A549 (cell line): ENCODE data around the gene SYTL2. TPM values are rescaled to one million over a fixed set of nuclear protein-coding genes. Genes with fewer than 3 reads are reported as not detected.

ENCODE experiments used
- ATAC-seq, 2 experiments: fragments of 200-7000 bp in 1 of 2; fragments of >200 bp in 1 of 2; cut with Nextera tagmentation in 1 of 2; cut with Tn5 transposase in 1 of 2; 3 replicates each; pipeline versions ENCODE4 v1.8.0 to v1.9.1; 2018 to 2020; ENCODE audit warnings: mild to moderate bottlenecking in 1 of 2, moderate library complexity in 1 of 2
- CTCF ChIA-PET: fragments of 300-600 bp; sonication (Branson Sonifier 250); formaldehyde crosslinking; extraction: SDS; loops from one replicate; lab custom pipeline; 2021; ENCODE audit warnings: antibody characterized with exemption, inconsistent platforms; lab: Yijun Ruan, JAX
- POLR2A ChIA-PET: fragments of 350-600 bp; formaldehyde crosslinking; extraction: SDS; loops from one replicate; lab custom pipeline; 2021; ENCODE audit warnings: antibody characterized with exemption, inconsistent platforms; lab: Yijun Ruan, JAX
- DNase-seq, 2 experiments: peaks; one replicate each; pipeline versions ENCODE4 v3.0.0 to v3.0.0-alpha.2; 2011 to 2016; ENCODE audit warnings: low read depth in 1 of 2, low spot score in 1 of 2
- FAIRE-seq: peaks from 2 replicates; lab custom pipeline; 2011; peaks lifted over from hg19 to GRCh38; lab: Jason Lieb, UNC
- H3K27ac ChIP-seq, 2 experiments: fragments of >200 bp; sonication (Bioruptor Twin); formaldehyde crosslinking; 3 replicates each; pipeline ENCODE4 v1.5.1; 2016 to 2017
- H3K4me1 ChIP-seq: fragments of >200 bp; sonication (Bioruptor Twin); formaldehyde crosslinking; 3 replicates; pipeline ENCODE4 v1.6.1; 2016
- H3K4me2 ChIP-seq: fragments of >200 bp; sonication (Bioruptor Twin); formaldehyde crosslinking; 3 replicates; pipeline ENCODE4 v1.6.1; 2016
- H3K4me3 ChIP-seq: fragments of >200 bp; sonication (Bioruptor Twin); formaldehyde crosslinking; 3 replicates; pipeline ENCODE4 v1.5.1; 2016
- H3K9me3 ChIP-seq: fragments of >200 bp; sonication (Bioruptor Twin); formaldehyde crosslinking; 3 replicates; pipeline ENCODE4 v1.6.1; 2016
- BHLHE40 ChIP-seq: IDR thresholded peaks from 2 replicates; pipeline ENCODE4 v1.6.1; 2012; ENCODE audit warnings: low read depth, low read length, inconsistent platforms
- CEBPB ChIP-seq, 2 experiments: fragments of >200 bp in 1 of 2; sonication (Bioruptor Twin) in 1 of 2; formaldehyde crosslinking in 1 of 2; IDR thresholded peaks; 2 replicates each; pipeline ENCODE4 v1.6.1; 2012 to 2016
- EHF ChIP-seq: fragments of 250-450 bp; sonication (Bioruptor Pico); IDR thresholded peaks from 2 replicates; pipeline ENCODE4 v1.5.0; 2020; ENCODE audit warnings: mild to moderate bottlenecking
- EP300 ChIP-seq, 2 experiments: fragments of >200 bp; sonication (Bioruptor Twin); formaldehyde crosslinking; IDR thresholded peaks; 2 replicates in 1 of 2; 3 replicates in 1 of 2; pipeline ENCODE4 v1.6.1; 2016 to 2017
- ESRRA ChIP-seq: fragments of 150-350 bp; IDR thresholded peaks from 2 replicates; pipeline ENCODE4 v1.6.1; 2014; ENCODE audit warnings: mild to moderate bottlenecking, low read length, borderline replicate concordance
- FOSL2 ChIP-seq, 2 experiments: fragments of 450-650 bp in 1 of 2; fragments of >200 bp in 1 of 2; sonication (Bioruptor Twin) in 1 of 2; formaldehyde crosslinking; IDR thresholded peaks; 2 replicates each; pipeline versions ENCODE4 v1.5.0 to v1.6.1; 2016 to 2020; ENCODE audit warnings: mild to moderate bottlenecking in 1 of 2, moderate library complexity in 1 of 2
- GATA3 ChIP-seq: IDR thresholded peaks from 2 replicates; pipeline ENCODE4 v1.6.1; 2012; ENCODE audit warnings: borderline replicate concordance
- HDAC2 ChIP-seq: fragments of 200-600 bp; sonication (generic); IDR thresholded peaks from 2 replicates; pipeline ENCODE4 v1.6.1; 2016
- JUN ChIP-seq, 2 experiments: fragments of >200 bp; sonication (Bioruptor Twin); formaldehyde crosslinking; IDR thresholded peaks; 2 replicates in 1 of 2; 3 replicates in 1 of 2; pipeline ENCODE4 v1.6.1; 2016 to 2017
- JUNB ChIP-seq: fragments of >200 bp; sonication (Bioruptor Twin); formaldehyde crosslinking; IDR thresholded peaks from 2 replicates; pipeline ENCODE4 v1.6.1; 2016
- KDM1A ChIP-seq: fragments of 200-600 bp; sonication (generic); IDR thresholded peaks from 2 replicates; pipeline ENCODE4 v1.6.1; 2016; ENCODE audit warnings: low read depth, mild to moderate bottlenecking
- MYC ChIP-seq: IDR thresholded peaks from 2 replicates; pipeline ENCODE4 v1.6.1; 2012; ENCODE audit warnings: mild to moderate bottlenecking, inconsistent platforms, low read length, improper control_type of control experiment, borderline replicate concordance
- NR3C1 ChIP-seq: fragments of >200 bp; sonication (Bioruptor Twin); formaldehyde crosslinking; IDR thresholded peaks from 3 replicates; pipeline ENCODE4 v1.6.1; 2017
- PBX3 ChIP-seq: IDR thresholded peaks from 2 replicates; pipeline ENCODE4 v1.6.1; 2012
- POLR2A ChIP-seq: IDR thresholded peaks from 2 replicates; pipeline ENCODE4 v1.6.1; 2012; ENCODE audit warnings: mild to moderate bottlenecking, low read length
- RAD21 ChIP-seq, 2 experiments: fragments of >200 bp in 1 of 2; sonication (Bioruptor Twin) in 1 of 2; formaldehyde crosslinking in 1 of 2; IDR thresholded peaks in 1 of 2; conservative IDR thresholded peaks in 1 of 2; 2 replicates in 1 of 2; 3 replicates in 1 of 2; pipeline ENCODE4 v1.6.1; 2012 to 2018; ENCODE audit warnings: inconsistent platforms in 1 of 2
- RCOR1 ChIP-seq: fragments of 150-350 bp; IDR thresholded peaks from 2 replicates; pipeline ENCODE4 v1.6.1; 2014; ENCODE audit warnings: antibody characterized with exemption, low read length, low read depth
- REST ChIP-seq: fragments of 200-600 bp; sonication (generic); IDR thresholded peaks from 2 replicates; pipeline ENCODE4 v1.6.1; 2016; ENCODE audit warnings: antibody characterized with exemption, mild to moderate bottlenecking, moderate library complexity
- SMC3 ChIP-seq: fragments of >200 bp; sonication (Bioruptor Twin); formaldehyde crosslinking; IDR thresholded peaks from 3 replicates; pipeline ENCODE4 v1.6.1; 2018; ENCODE audit warnings: inconsistent platforms
- TFCP2L1 ChIP-seq: fragments of 250-450 bp; sonication (Bioruptor Pico); IDR thresholded peaks from 2 replicates; pipeline ENCODE4 v1.5.0; 2021; ENCODE audit warnings: mild to moderate bottlenecking
- ZFP36 ChIP-seq: fragments of 450-650 bp; IDR thresholded peaks from 2 replicates; pipeline ENCODE4 v1.6.1; 2014; ENCODE audit warnings: borderline replicate concordance; ENCODE audit not compliant: partially characterized antibody
- ZSCAN20 ChIP-seq: fragments of 250-450 bp; sonication (Bioruptor Pico); IDR thresholded peaks from 2 replicates; pipeline ENCODE4 v1.8.0; 2022; ENCODE audit warnings: mild to moderate bottlenecking, moderate library complexity
- WGBS: methylation state at CpG from one replicate; pipeline ENCODE4 v1.1.6; 2017; ENCODE audit errors: missing lambda C conversion rate; 5-methylcytosine and 5-hydroxymethylcytosine counted together
- polyA plus RNA-seq, 4 experiments: library from polyadenylated mRNA; depleted of rRNA in 3 of 4; stranded (reverse); fragments of >200 nt; fragmentation: RNase III in 1 of 4; extraction: RNeasy Plus Mini Kit Qiagen cat#74134 plus additional on column Dnase treatment in 1 of 4; gene quantifications; 2 replicates in 3 of 4; 3 replicates in 1 of 4; pipeline ENCODE4 v1.2.3, GENCODE V29; 2011 to 2017
- TF ChIP-seq, protein P1 (sequence below): fragments of >200 bp; sonication (Bioruptor Twin); formaldehyde crosslinking; IDR thresholded peaks from 3 replicates; pipeline ENCODE4 v1.5.1; 2016
- TF ChIP-seq, protein P2 (sequence below): IDR thresholded peaks from 2 replicates; pipeline ENCODE4 v1.6.1; 2012

Gene SYTL2
- polyA plus RNA-seq, 2 of the 4 experiments (the other 2 are of a cell fraction), result 11.6 to 34.2 TPM

GRCh38 chr11:85827748-85828639 lies 17.1 kb upstream of the SYTL2 start (continued):
- TF ChIP-seq, protein P1, sequence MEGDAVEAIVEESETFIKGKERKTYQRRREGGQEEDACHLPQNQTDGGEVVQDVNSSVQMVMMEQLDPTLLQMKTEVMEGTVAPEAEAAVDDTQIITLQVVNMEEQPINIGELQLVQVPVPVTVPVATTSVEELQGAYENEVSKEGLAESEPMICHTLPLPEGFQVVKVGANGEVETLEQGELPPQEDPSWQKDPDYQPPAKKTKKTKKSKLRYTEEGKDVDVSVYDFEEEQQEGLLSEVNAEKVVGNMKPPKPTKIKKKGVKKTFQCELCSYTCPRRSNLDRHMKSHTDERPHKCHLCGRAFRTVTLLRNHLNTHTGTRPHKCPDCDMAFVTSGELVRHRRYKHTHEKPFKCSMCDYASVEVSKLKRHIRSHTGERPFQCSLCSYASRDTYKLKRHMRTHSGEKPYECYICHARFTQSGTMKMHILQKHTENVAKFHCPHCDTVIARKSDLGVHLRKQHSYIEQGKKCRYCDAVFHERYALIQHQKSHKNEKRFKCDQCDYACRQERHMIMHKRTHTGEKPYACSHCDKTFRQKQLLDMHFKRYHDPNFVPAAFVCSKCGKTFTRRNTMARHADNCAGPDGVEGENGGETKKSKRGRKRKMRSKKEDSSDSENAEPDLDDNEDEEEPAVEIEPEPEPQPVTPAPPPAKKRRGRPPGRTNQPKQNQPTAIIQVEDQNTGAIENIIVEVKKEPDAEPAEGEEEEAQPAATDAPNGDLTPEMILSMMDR, result no peak
- no peak for TF ChIP-seq NR3C1
- TF ChIP-seq ZSCAN20 (CRISPR knock-in tag), result no peak
- peak; percentile 97 for TF ChIP-seq FOSL2 (IDR thresholded peaks at IDR 0.05)
- TF ChIP-seq FOSL2 (CRISPR knock-in tag; IDR thresholded peaks at IDR 0.05), result peak; percentile 98
- no peak for TF ChIP-seq EHF
- peak; percentile 27; the same call in 1 of the 3 replicates for TF ChIP-seq SMC3
- no peak for TF ChIP-seq TFCP2L1 (CRISPR knock-in tag)
- peak; percentile 54 to 68; a peak in 3 of 5 replicates for TF ChIP-seq EP300 (IDR thresholded peaks at IDR 0.05)
- TF ChIP-seq JUN (IDR thresholded peaks at IDR 0.05), result peak; percentile 41 to 93; a peak in 3 of 5 replicates
- no peak for TF ChIP-seq BHLHE40
- peak; percentile 75 to 86; a peak in 3 of 4 replicates for TF ChIP-seq CEBPB (IDR thresholded peaks at IDR 0.05)
- TF ChIP-seq REST, result no peak
- TF ChIP-seq JUNB, result peak; percentile 99
- TF ChIP-seq KDM1A, result no peak
- TF ChIP-seq MYC, result 0 out of 2 replicates have a peak, but pooled peaks have one; percentile 49
- no peak for TF ChIP-seq RCOR1
- TF ChIP-seq HDAC2, result no peak

- WGBS, result 68% methylated on average over 7 of the region's 7 CpGs
- no peak for FAIRE-seq
- Histone ChIP-seq H3K9me3 (no peaks in the 10 kb centered on the region), H3K4me3 (no peak overlapping the region), H3K4me1 (peaks cover 62% of the 10 kb centered on the region), H3K4me2 (peak overlapping the region; percentile 88), H3K27ac (peak overlapping the region; percentile 71 to 80; a peak in 4 of 6 replicates)
- POLR2A ChIA-PET, result interaction anchor here (1.6 kb wide), 1 partner anchor 161 kb away, joined by 4 read pairs; the partner anchor contains the start of gene CREBZF
- CTCF ChIA-PET, result interaction anchor here (0.6 to 5.2 kb wide), 26 partner anchors 9 to 230 kb away, joined by 3 to 35 read pairs (median 4); partner anchors contain the start of gene CCDC83
- ATAC-seq, result peak; percentile 78 to 81
- DNase-seq, result peak; percentile 58 to 84
- peak; percentile 59 to 74 for TF ChIP-seq RAD21 (conservative IDR thresholded peaks at IDR 0.05 in 1 of 2, IDR thresholded peaks at IDR 0.05 in 1 of 2)
- TF ChIP-seq SMC3, result peak; percentile 81
- no peak for TF ChIP-seq PBX3
- TF ChIP-seq ZFP36, result no peak
- TF ChIP-seq REST, result no peak
- no peak for TF ChIP-seq GATA3
- no peak for TF ChIP-seq EP300 (IDR thresholded peaks at IDR 0.05)
- no peak for TF ChIP-seq HDAC2
- TF ChIP-seq MYC, result no peak
- no peak for TF ChIP-seq POLR2A
- TF ChIP-seq, protein P2, sequence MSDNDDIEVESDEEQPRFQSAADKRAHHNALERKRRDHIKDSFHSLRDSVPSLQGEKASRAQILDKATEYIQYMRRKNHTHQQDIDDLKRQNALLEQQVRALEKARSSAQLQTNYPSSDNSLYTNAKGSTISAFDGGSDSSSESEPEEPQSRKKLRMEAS, result no peak
- no peak for TF ChIP-seq ZSCAN20 (CRISPR knock-in tag)
- no peak for TF ChIP-seq EHF
- TF ChIP-seq ESRRA, result no peak
These were observed 15.3 kb upstream of the SYTL2 start for GRCh38 chr11:85826116-85826855.
